GM23248 (cell line): ENCODE data around the gene RAD51C. TPM values are rescaled to one million over a fixed set of nuclear protein-coding genes. Genes with fewer than 3 reads are reported as not detected.
"Not testable (repeated sequence)": the region's sequence is repeated elsewhere in the genome, so short reads cannot be mapped to it uniquely, and the experiment has no call there.

Experiments
- DNase-seq: peaks from one replicate; pipeline ENCODE4 v3.0.0-alpha.2; 2015
- H2AFZ ChIP-seq: fragments of 200-600 bp; sonication (generic); 2 replicates; pipeline ENCODE4 v1.6.1; 2016; ENCODE audit warnings: antibody characterized with exemption
- H3F3A ChIP-seq: fragments of 200-600 bp; sonication (generic); 2 replicates; pipeline ENCODE4 v1.6.1; 2016; ENCODE audit warnings: mild to moderate bottlenecking, antibody characterized with exemption, mixed run types; ENCODE audit not compliant: insufficient read depth
- H3K27ac ChIP-seq: fragments of 200-600 bp; sonication (generic); 2 replicates; pipeline ENCODE4 v1.5.1; 2016; ENCODE audit warnings: mild to moderate bottlenecking
- H3K27me3 ChIP-seq: fragments of 200-600 bp; sonication (generic); replicated peaks from 2 replicates; pipeline ENCODE4 v1.6.1; 2016; ENCODE audit warnings: mild to moderate bottlenecking; ENCODE audit not compliant: insufficient read depth
- H3K36me3 ChIP-seq: fragments of 200-600 bp; sonication (generic); 2 replicates; pipeline ENCODE4 v1.6.1; 2016; ENCODE audit warnings: low read depth, mild to moderate bottlenecking
- H3K4me1 ChIP-seq: fragments of 200-600 bp; sonication (generic); 2 replicates; pipeline ENCODE4 v1.6.1; 2016; ENCODE audit warnings: mild to moderate bottlenecking; ENCODE audit not compliant: insufficient read depth
- H3K4me2 ChIP-seq: fragments of 200-600 bp; sonication (generic); one replicate; pipeline ENCODE4 v1.6.1; 2016; ENCODE audit warnings: mild to moderate bottlenecking; ENCODE audit not compliant: unreplicated experiment
- H3K4me3 ChIP-seq: fragments of 200-600 bp; sonication (generic); 2 replicates; pipeline ENCODE4 v1.5.1; 2016; ENCODE audit warnings: mild to moderate bottlenecking
- H3K79me2 ChIP-seq: fragments of 200-600 bp; sonication (generic); 2 replicates; pipeline ENCODE4 v1.6.1; 2016; ENCODE audit warnings: mild to moderate bottlenecking; ENCODE audit not compliant: insufficient read depth
- H3K9ac ChIP-seq: fragments of 200-600 bp; sonication (generic); 2 replicates; pipeline ENCODE4 v1.6.1; 2016; ENCODE audit warnings: mild to moderate bottlenecking
- H3K9me2 ChIP-seq: fragments of 200-600 bp; sonication (generic); 2 replicates; pipeline ENCODE4 v1.6.1; 2016; ENCODE audit warnings: mixed run types, mild to moderate bottlenecking, moderate library complexity; ENCODE audit not compliant: insufficient read depth
- H3K9me3 ChIP-seq: fragments of 200-600 bp; sonication (generic); one replicate; pipeline ENCODE4 v1.6.1; 2017; ENCODE audit warnings: low read depth
- H4K20me1 ChIP-seq: fragments of 200-600 bp; sonication (generic); 2 replicates; pipeline ENCODE4 v1.6.0; 2016; ENCODE audit not compliant: insufficient read depth
- EZH2 ChIP-seq: fragments of 200-600 bp; sonication (generic); IDR thresholded peaks from 2 replicates; pipeline ENCODE4 v1.6.1; 2018; ENCODE audit warnings: antibody characterized with exemption, mild to moderate bottlenecking; ENCODE audit not compliant: insufficient read depth, poor library complexity, severe bottlenecking
- EZH2phosphoT487 ChIP-seq: fragments of 200-600 bp; sonication (generic); IDR thresholded peaks from 2 replicates; pipeline ENCODE4 v1.6.1; 2018; ENCODE audit warnings: antibody characterized with exemption, moderate library complexity, mild to moderate bottlenecking, low read depth; ENCODE audit not compliant: insufficient read depth
- WGBS, 2 experiments: methylation state at CpG; one replicate each; pipeline ENCODE4 v1.1.6; 2015 to 2017; ENCODE audit warnings: low lambda C conversion rate in 2 of 2, low coverage in 1 of 2; ENCODE audit errors: missing lambda C conversion rate in 2 of 2; 5-methylcytosine and 5-hydroxymethylcytosine counted together
- in situ Hi-C: fragments of 300-500 bp; cut with MboI; formaldehyde crosslinking; loops from 2 replicates; pipeline ENCODE4 v1.15.0; 2020
- polyA plus RNA-seq: library from polyadenylated mRNA; unstranded; fragments of >200 nt; fragmentation: Nextera tagmentation; extraction: Ambion mirVana; gene quantifications from 2 replicates; pipeline ENCODE4 v1.2.1, GENCODE V29; 2016
- total RNA-seq: library from RNA; depleted of rRNA; stranded (reverse); fragments of >200 nt; shearing (Covaris generic); gene quantifications from 2 replicates; pipeline ENCODE4 v1.2.3, GENCODE V29; 2014

The RAD51C gene
- total and polyA plus RNA-seq, 2 experiments from 2014 or later: 17.2 to 40.2 TPM

GRCh38 chr17:58679263-58680037 is 13.0 kb upstream of the RAD51C start:
- H3K79me2 ChIP-seq: no peaks in the 10 kb centered on the region
- no peak for DNase-seq
- H3K9me2 ChIP-seq: no peaks in the 10 kb centered on the region
- no peaks in the 10 kb centered on the region for H3F3A ChIP-seq
- no peaks in the 10 kb centered on the region for H3K4me1 ChIP-seq
- H3K27ac ChIP-seq: no peak overlapping the region
- no peak for TF ChIP-seq EZH2phosphoT487
- TF ChIP-seq EZH2: no peak
- no peak overlapping the region for H2AFZ ChIP-seq
- no peaks in the 10 kb centered on the region for H4K20me1 ChIP-seq
- in situ Hi-C loops: no loop called here
- no peak overlapping the region for H3K4me3 ChIP-seq
- H3K9ac ChIP-seq: no peak overlapping the region
- WGBS, 2 experiments: 51 to 57% methylated on average over 12 of the region's 12 CpGs
- no peaks in the 10 kb centered on the region for H3K9me3 ChIP-seq
- H3K27me3 ChIP-seq: no peaks in the 10 kb centered on the region; the same call in 1 of the 2 replicates
- H3K36me3 ChIP-seq: no peaks in the 10 kb centered on the region
- no peak overlapping the region for H3K4me2 ChIP-seq

- WGBS, 2 experiments: 56 to 63% methylated on average over 6 of the region's 6 CpGs
- Histone ChIP-seq H3K27ac (no peak overlapping the region), H3K4me1 (no peaks in the 10 kb centered on the region), H3K4me2 (no peak overlapping the region), H3K79me2 (no peaks in the 10 kb centered on the region), H3K4me3 (no peak overlapping the region), H3K9me3 (no peaks in the 10 kb centered on the region), H3K36me3 (no peaks in the 10 kb centered on the region), H4K20me1 (no peaks in the 10 kb centered on the region), H3K9ac (no peak overlapping the region), H2AFZ (no peak overlapping the region), H3F3A (no peaks in the 10 kb centered on the region), H3K9me2 (no peaks in the 10 kb centered on the region), H3K27me3 (no peaks in the 10 kb centered on the region; the same call in 1 of the 2 replicates)
- TF ChIP-seq EZH2phosphoT487: no peak
- no peak for TF ChIP-seq EZH2
- no peak for DNase-seq
- in situ Hi-C loops: no loop called here
Measured at GRCh38 chr17:58680038-58680369, 12.4 kb upstream of the RAD51C start.

GRCh38 chr17:58684003-58684402 is 8.4 kb upstream of the RAD51C start:
- no peak overlapping the region for H3K27ac ChIP-seq
- H3F3A ChIP-seq: no peaks in the 10 kb centered on the region
- no peak for TF ChIP-seq EZH2
- no peak for TF ChIP-seq EZH2phosphoT487

GRCh38 chr17:58684462-58684861 is 7.9 kb upstream of the RAD51C start:
- H3K4me1 ChIP-seq, H3K36me3 ChIP-seq, H3K9me2 ChIP-seq, H3K79me2 ChIP-seq, H2AFZ ChIP-seq, H3K27me3 ChIP-seq, DNase-seq, H4K20me1 ChIP-seq, H3K4me2 ChIP-seq, in situ Hi-C loops, H3K4me3 ChIP-seq, H3K9me3 ChIP-seq, H3K27ac ChIP-seq, H3K9ac ChIP-seq, H3F3A ChIP-seq: not testable (repeated sequence)
- 58 to 62% methylated on average over 6 of the region's 6 CpGs for WGBS, 2 experiments

More at GRCh38 chr17:58684003-58684402, 8.4 kb upstream of the RAD51C start:
- WGBS, 2 experiments: 71 to 73% methylated on average over 10 of the region's 10 CpGs
- no peaks in the 10 kb centered on the region for H4K20me1 ChIP-seq
- no peak for DNase-seq
- H2AFZ ChIP-seq: no peak overlapping the region
- H3K36me3 ChIP-seq: no peaks in the 10 kb centered on the region
- no peaks in the 10 kb centered on the region for H3K79me2 ChIP-seq
- no peak overlapping the region for H3K4me3 ChIP-seq
- H3K9ac ChIP-seq: no peak overlapping the region
- no peaks in the 10 kb centered on the region for H3K9me3 ChIP-seq
- no peaks in the 10 kb centered on the region for H3K9me2 ChIP-seq
- H3K4me1 ChIP-seq: no peaks in the 10 kb centered on the region
- in situ Hi-C loops: no loop called here
- no peaks in the 10 kb centered on the region; the same call in 1 of the 2 replicates for H3K27me3 ChIP-seq
- H3K4me2 ChIP-seq: no peak overlapping the region
